Fibroblast of lung (primary cell): Measurements from ENCODE around the gene ARID1B. TPM values are rescaled to one million over a fixed set of nuclear protein-coding genes. Genes with fewer than 3 reads are reported as not detected.

ENCODE experiments used
- DNase-seq, 2 donors: peaks; one replicate each; pipeline versions ENCODE4 v3.0.0 to v3.0.0-alpha.2; 2010; ENCODE audit warnings: low read depth in 2 of 2
- H2AFZ ChIP-seq: 2 replicates; pipeline ENCODE4 v1.5.1; 2012; ENCODE audit warnings: low read length, control low read depth, inconsistent platforms
- H3K27ac ChIP-seq: 2 replicates; pipeline ENCODE4 v1.5.1; 2011; ENCODE audit warnings: low read length, control low read depth; ENCODE audit not compliant: insufficient read depth
- H3K27me3 ChIP-seq: 2 replicates; pipeline ENCODE4 v1.5.1; 2011; ENCODE audit warnings: mild to moderate bottlenecking, low read length; ENCODE audit not compliant: control insufficient read depth, insufficient read depth
- H3K36me3 ChIP-seq: 2 replicates; pipeline ENCODE4 v1.5.1; 2011; ENCODE audit warnings: low read length; ENCODE audit not compliant: control insufficient read depth, insufficient read depth
- H3K4me1 ChIP-seq: 2 replicates; pipeline ENCODE4 v1.5.1; 2011; ENCODE audit warnings: low read length; ENCODE audit not compliant: control insufficient read depth, insufficient read depth; ENCODE audit errors: extremely low read depth
- H3K4me2 ChIP-seq: 2 replicates; pipeline ENCODE4 v1.5.1; 2011; ENCODE audit warnings: low read length, control low read depth; ENCODE audit not compliant: insufficient read depth; ENCODE audit errors: extremely low read depth
- H3K4me3 ChIP-seq, 4 experiments: fragments of 200-600 bp in 1 of 4; sonication (generic) in 1 of 4; replicated peaks in 1 of 4; 2 replicates each; pipeline ENCODE4 v1.5.1; 2011 to 2016; ENCODE audit warnings: low read length in 4 of 4, low read depth in 3 of 4, mild to moderate bottlenecking in 3 of 4, control low read depth in 2 of 4, inconsistent platforms in 1 of 4, mixed read lengths in 1 of 4; ENCODE audit not compliant: insufficient read depth in 1 of 4; ENCODE audit errors: control extremely low read depth in 1 of 4
- H3K79me2 ChIP-seq: 2 replicates; pipeline ENCODE4 v1.5.1; 2012; ENCODE audit warnings: mild to moderate bottlenecking, low read length, inconsistent platforms; ENCODE audit not compliant: control insufficient read depth, insufficient read depth
- H3K9ac ChIP-seq: 2 replicates; pipeline ENCODE4 v1.5.1; 2011; ENCODE audit warnings: mild to moderate bottlenecking, low read length, control low read depth; ENCODE audit not compliant: insufficient read depth
- H3K9me3 ChIP-seq: 2 replicates; pipeline ENCODE4 v1.5.1; 2012; ENCODE audit warnings: low read depth, low read length; ENCODE audit not compliant: control insufficient read depth, insufficient read depth
- H4K20me1 ChIP-seq: 2 replicates; pipeline ENCODE4 v1.5.1; 2011; ENCODE audit warnings: low read length; ENCODE audit not compliant: control insufficient read depth, insufficient read depth; ENCODE audit errors: extremely low read depth
- EZH2 ChIP-seq: IDR thresholded peaks from 2 replicates; pipeline ENCODE4 v1.5.1; 2012; ENCODE audit warnings: low read length, control low read depth, mild to moderate bottlenecking; ENCODE audit errors: missing control alignments
- polyA plus RNA-seq, 2 donors: library from polyadenylated mRNA; depleted of rRNA in 1 of 2; stranded (reverse) in 1 of 2; unstranded in 1 of 2; fragments of >200 nt; gene quantifications; 2 replicates each; pipeline ENCODE4 v1.2.1, GENCODE V29; 2011 to 2012; ENCODE audit warnings: missing spikeins in 1 of 2
- total RNA-seq: library from RNA; depleted of rRNA; stranded (reverse); fragments of >200 nt; gene quantifications from 2 replicates; pipeline ENCODE4 v1.2.1, GENCODE V29; 2014
- TF ChIP-seq, protein P1 (sequence below), 2 donors: IDR thresholded peaks in 1 of 2; conservative IDR thresholded peaks in 1 of 2; 1 replicate in 1 of 2; 2 replicates in 1 of 2; pipeline ENCODE4 v1.5.1; 2011 to 2012; ENCODE audit warnings: low read length in 2 of 2, control low read depth in 1 of 2, inconsistent platforms in 1 of 2, low read depth in 1 of 2, mild to moderate bottlenecking in 1 of 2

Gene ARID1B
- total and polyA plus RNA-seq, 2 donors (not counting 1 experiment from before 2014, with no cell fraction given) = 15.4 to 41.9 TPM

DNA sequence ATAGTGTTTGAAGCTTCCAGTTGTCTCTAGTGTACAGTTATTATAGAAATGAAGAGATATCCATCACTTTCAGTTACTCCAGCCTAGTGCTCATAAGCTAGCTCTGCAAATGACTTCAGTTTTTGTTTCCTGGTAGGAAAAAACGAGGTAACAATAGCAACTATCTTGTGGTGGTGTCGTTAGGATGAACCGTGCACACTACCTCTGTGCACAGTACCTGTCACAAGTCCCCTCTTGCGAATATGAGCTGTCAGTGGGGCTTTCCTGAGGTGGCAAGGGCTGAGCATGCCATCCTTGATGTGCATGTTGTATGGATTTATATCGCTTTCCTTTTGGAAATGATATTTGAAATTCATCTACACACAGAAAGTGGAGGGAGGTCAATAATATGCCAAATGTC lies 151.8 kb downstream of the ARID1B start:
- Histone ChIP-seq H4K20me1 (no peaks in the 10 kb centered on the region), H3K9me3 (no peaks in the 10 kb centered on the region), H3K27ac (no peak overlapping the region), H3K4me3 (no peak overlapping the region), H3K4me2 (no peak overlapping the region), H2AFZ (no peak overlapping the region), H3K27me3 (no peaks in the 10 kb centered on the region), H3K4me1 (no peaks in the 10 kb centered on the region), H3K36me3 (no peaks in the 10 kb centered on the region), H3K9ac (no peak overlapping the region), H3K79me2 (peaks cover 5% of the 10 kb centered on the region)
- no peak for DNase-seq
- no peak for TF ChIP-seq EZH2
- TF ChIP-seq, protein P1, sequence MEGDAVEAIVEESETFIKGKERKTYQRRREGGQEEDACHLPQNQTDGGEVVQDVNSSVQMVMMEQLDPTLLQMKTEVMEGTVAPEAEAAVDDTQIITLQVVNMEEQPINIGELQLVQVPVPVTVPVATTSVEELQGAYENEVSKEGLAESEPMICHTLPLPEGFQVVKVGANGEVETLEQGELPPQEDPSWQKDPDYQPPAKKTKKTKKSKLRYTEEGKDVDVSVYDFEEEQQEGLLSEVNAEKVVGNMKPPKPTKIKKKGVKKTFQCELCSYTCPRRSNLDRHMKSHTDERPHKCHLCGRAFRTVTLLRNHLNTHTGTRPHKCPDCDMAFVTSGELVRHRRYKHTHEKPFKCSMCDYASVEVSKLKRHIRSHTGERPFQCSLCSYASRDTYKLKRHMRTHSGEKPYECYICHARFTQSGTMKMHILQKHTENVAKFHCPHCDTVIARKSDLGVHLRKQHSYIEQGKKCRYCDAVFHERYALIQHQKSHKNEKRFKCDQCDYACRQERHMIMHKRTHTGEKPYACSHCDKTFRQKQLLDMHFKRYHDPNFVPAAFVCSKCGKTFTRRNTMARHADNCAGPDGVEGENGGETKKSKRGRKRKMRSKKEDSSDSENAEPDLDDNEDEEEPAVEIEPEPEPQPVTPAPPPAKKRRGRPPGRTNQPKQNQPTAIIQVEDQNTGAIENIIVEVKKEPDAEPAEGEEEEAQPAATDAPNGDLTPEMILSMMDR (conservative IDR thresholded peaks at IDR 0.05 in 1 of 2, IDR thresholded peaks at IDR 0.05 in 1 of 2; ENCODE audit: low read depth in 1 of 2, low read length in 2 of 2) = no peak

DNA sequence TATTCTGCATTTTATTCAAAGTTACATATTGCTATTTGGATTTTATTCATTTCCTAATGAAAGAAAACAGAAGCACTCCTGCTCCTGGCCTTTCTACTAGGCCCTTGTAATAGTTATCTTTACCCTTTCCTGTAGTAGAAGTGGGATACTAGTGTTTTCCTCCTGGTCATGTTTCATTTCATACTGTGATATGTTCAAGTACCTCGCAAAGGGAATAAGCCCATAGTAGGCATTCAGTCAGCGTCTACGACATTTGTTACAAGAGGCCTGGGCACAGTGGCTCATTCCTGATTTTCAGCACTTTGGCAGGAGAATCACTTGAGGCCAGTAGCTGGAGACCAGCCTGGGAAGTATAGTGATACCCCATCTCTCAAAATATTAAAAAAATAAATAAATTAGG lies 154.1 kb downstream of the ARID1B start:
- Histone ChIP-seq H3K27me3 (no peaks in the 10 kb centered on the region), H3K9me3 (no peaks in the 10 kb centered on the region), H3K4me2 (no peak overlapping the region), H2AFZ (no peak overlapping the region), H3K4me1 (no peaks in the 10 kb centered on the region), H4K20me1 (no peaks in the 10 kb centered on the region), H3K79me2 (peaks cover 3% of the 10 kb centered on the region), H3K9ac (no peak overlapping the region), H3K4me3 (no peak overlapping the region), H3K36me3 (no peaks in the 10 kb centered on the region), H3K27ac (no peak overlapping the region)
- DNase-seq = no peak
- no peak for TF ChIP-seq EZH2
- TF ChIP-seq, protein P1 (conservative IDR thresholded peaks at IDR 0.05 in 1 of 2, IDR thresholded peaks at IDR 0.05 in 1 of 2; ENCODE audit: low read depth in 1 of 2, low read length in 2 of 2) = no peak

DNA sequence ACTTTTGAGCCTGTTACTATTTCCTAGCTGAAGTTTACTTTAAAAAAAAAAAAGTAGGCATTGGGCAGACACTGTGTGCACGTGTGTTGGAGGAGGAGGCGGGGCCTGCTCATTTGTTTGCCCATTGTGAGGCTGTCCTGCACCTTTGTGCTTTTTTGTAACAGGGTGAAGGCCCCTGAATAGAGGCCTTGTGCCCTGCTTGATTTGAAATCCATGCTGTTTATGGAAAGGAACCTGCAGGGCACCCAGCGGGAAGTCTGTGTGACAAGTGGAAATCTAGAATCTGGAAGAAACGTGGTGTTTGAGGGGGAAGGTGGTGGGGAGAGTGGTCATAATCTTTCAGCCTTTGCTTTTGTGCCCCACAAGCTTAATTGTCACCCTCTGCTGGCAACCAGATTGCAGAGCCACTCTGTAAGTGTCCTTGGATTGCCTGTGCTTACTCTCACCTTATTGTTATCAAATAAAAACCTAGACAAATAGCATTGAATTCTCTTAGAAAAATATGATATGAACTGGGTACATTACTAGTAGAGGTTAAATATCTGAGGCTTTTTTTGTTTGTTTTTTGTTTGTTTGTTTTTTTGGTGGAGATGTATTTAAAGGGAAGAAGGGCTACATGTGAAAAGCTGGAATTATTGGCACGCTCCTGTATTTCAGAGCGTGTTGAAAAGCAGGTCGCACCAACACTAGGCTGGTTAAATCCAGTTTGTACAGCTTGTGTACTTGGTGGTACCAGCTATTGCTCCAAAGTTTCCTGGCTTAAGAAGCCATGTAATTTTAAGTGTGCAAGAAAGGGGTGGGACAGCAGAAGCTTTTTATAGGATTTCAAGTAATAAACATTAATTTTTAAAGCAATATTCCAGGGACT lies 156.3 kb downstream of the ARID1B start:
- no peaks in the 10 kb centered on the region for H3K36me3 ChIP-seq
- TF ChIP-seq, protein P1 (conservative IDR thresholded peaks at IDR 0.05 in 1 of 2, IDR thresholded peaks at IDR 0.05 in 1 of 2; ENCODE audit: low read depth in 1 of 2, low read length in 2 of 2) = no peak
- no peak for TF ChIP-seq EZH2
- H3K27me3 ChIP-seq = no peaks in the 10 kb centered on the region
- no peak overlapping the region for H3K9ac ChIP-seq
- H2AFZ ChIP-seq = no peak overlapping the region
- no peaks in the 10 kb centered on the region for H3K9me3 ChIP-seq
- H3K27ac ChIP-seq = no peak overlapping the region
- H3K4me2 ChIP-seq = no peak overlapping the region
- H3K79me2 ChIP-seq = peaks cover 3% of the 10 kb centered on the region
- no peaks in the 10 kb centered on the region for H3K4me1 ChIP-seq
- no peak for DNase-seq
- H3K4me3 ChIP-seq = no peak overlapping the region
- H4K20me1 ChIP-seq = no peaks in the 10 kb centered on the region
